NCI-H510A (cell line): ENCODE results near the gene ANKRD29.

Experiments
- DNase-seq: peaks from one replicate; lab custom pipeline; 2025; lab: John Stamatoyannopoulos, UW

The ANKRD29 gene, protein sequence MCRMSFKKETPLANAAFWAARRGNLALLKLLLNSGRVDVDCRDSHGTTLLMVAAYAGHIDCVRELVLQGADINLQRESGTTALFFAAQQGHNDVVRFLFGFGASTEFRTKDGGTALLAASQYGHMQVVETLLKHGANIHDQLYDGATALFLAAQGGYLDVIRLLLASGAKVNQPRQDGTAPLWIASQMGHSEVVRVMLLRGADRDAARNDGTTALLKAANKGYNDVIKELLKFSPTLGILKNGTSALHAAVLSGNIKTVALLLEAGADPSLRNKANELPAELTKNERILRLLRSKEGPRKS

DNA sequence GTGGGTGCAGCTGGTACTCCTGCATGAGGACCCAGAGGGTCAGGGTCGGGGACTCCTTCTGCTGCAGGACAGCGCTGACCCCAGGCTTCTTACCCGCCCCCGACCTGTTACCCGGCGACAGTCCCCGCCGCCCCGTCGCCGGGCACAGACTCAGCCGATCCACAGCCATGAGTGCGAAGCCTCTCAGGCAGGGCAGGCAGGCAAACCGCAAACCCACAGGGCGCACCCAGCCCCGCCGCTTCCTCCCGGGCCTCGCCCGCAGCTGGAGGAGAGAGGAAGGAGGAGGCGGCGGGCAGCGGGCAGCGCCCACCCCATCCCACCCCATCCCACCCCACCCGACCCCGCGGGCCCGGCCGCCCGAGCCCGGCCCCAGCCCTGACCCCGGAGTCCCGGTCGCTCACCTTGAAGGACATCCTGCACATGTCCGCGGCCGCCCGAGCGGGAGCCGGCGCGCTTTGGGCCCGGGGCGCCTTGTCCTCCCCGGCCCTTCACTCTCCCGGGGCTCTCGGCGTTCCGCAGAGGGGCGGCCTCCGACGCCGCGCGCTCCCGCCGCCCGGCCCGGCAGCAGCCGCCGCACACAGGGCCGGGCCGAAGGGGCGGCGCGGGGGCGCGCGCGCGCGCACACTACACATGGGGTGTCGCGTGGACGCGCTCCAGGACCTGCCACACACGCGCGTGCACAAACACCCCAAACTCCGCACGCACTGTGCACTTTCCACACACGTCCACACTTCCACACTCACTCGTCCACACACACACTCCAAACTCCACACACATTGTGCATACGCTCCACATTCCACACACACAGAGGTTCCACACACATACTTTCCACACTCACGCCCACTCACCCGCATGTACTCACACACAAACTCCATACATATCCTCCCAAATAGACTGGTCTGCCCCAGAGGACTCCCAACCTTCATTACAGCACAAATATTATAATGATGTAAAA, at the start of gene ANKRD29:
ANKRD29 (minus strand) TSS at position 603 of the 955 bp plus-strand sequence; CDS start at position 422, 181 bp downstream.
- no peak for DNase-seq

DNA sequence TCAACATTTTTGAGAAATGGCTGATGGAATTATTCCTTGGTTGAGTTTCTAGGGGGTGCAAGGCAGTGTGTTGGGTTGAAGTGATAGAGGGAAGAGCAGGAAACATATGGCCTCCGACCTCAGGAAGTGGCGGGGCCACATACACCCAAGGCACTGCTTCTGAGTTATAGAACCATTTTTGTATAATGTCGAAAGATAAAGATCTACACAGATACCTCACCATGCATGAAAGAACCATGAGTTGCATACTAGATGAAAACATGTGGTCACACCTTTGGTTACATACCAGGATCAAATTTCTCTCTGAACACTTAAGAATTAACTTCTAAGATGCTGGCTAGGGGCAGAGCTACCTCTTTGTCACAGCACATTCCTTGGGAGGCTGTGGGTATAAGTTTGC, 49.7 kb upstream of the ANKRD29 start:
- DNase-seq = no peak

DNA sequence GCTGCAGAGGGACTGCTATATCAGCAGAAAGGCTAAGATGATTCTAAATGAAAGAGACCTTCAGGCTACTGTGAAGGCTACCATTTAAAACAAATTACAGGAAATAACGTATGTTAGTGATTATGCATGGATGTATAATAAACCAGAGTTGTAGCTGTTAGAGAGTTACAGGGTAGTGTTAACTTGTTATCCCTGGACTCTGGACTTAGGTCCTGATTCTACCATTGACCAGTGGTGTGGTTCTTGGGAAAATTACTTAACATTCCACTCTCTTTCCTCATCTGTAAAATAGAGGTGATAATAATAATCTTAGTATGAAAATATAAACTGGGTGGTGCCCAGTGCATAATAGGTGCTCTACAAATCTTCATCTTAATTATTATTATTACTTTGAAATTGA, 48.7 kb upstream of the ANKRD29 start:
- DNase-seq = no peak

DNA sequence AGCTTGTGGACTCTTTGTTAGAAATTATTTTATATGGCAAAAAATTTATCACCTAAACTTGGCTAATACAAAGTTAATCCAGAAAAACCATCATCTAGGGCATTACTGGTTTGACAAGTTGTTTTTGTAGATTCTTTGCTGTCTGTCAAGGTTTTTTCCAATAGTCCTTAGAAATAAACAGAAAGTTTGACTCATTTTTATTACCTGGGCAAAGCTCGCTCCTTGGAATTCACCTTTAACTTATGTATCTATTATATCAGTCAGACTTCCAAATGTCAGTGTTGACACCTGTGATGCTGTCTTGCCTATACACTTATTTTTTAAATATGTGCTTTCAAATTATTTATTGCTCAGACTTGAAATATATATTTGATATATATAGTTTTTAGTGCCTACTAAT, 48.2 kb upstream of the ANKRD29 start:
- DNase-seq = no peak

DNA sequence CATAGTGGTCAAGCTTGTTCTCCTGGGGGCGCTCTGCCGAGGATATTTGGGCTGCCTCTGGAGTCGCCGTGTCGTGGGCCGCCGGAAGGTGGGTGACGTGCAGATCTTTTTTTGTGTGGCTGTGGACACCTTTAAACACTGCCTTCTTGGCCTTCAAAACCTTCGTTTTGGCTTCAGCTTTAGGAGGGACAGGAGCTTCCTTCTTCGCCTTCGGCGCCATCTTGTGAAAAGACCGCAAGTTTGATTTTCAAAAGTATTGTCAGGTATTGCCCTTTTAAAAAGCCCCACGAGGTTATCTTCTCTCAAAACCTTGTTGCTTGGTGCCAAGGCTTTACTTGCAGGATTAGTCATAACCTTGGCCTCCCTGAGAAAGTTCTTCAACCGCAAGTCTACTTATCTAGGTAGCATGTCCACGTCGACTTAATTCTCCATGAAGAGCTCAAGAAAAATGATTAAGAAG, 47.4 kb upstream of the ANKRD29 start:
- DNase-seq = no peak

DNA sequence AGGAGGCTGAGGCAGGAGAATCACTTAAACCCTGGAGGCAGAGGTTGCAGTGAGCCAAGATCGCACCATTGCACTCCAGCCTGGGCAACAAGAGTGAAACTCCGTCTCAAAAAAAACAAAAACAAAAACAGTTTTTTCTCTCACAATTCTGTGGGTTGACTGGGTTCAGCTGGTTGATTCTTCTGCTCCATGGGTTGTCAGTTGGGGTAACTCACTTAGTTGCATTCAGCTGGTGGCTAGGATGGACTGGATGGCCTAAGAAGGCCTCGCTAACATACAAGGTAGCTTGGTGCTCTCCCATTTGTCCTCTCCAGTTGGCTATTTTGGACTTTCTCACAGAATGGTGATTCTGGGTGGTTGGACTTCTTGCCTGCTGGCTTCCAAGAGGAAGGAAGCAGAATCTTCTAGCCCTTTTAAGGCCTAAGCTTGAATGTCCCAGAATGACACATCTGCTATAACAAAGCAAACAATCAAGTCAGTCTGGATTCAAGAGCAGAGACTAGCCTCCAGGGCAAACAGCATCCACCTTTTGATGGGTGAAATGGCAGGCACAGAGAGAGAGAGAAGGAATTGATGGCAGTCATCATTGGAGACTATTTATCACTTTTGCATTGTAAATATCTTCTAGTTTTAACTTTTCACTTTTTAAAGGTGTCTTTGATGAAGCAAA, 44.4 kb upstream of the ANKRD29 start:
- DNase-seq = no peak

DNA sequence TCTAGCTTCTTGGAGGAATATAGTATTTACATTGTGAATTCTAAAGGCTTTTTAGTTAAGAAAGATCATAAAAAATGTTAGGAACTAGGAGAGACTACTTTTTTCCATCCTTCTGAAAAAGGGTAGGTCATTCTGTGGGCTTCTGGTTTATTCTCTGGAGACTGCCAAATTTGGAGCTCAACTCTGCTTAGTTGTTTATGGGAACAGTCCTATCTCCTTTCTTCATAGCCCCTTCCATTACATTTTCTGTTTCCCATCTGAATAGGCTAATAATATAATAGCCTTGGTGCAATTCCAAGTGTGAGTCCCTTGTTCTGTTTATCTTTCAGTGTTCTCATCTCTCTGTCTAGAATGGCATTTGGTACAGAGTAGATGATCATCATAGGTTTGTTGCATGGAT, 42.1 kb upstream of the ANKRD29 start:
- no peak for DNase-seq

DNA sequence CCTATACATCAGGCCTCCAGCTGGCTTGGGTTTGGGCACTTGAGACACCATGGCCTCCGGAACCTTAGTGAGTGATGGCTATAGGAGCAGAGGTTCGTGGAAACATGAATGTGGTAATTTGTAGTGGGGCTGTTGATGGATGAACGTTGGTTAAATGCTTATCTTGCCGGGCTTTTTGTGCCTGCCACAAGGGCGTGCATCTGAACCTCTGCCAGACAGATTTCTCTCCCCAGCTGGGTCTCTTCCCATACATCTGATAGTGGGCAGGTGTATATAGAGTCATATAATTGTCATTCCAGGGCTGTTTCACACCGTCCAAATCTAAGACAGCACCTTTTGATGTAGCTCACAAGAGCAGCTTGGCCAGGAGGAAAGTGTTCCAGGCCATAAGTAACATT, 41.3 kb upstream of the ANKRD29 start:
- no peak for DNase-seq

DNA sequence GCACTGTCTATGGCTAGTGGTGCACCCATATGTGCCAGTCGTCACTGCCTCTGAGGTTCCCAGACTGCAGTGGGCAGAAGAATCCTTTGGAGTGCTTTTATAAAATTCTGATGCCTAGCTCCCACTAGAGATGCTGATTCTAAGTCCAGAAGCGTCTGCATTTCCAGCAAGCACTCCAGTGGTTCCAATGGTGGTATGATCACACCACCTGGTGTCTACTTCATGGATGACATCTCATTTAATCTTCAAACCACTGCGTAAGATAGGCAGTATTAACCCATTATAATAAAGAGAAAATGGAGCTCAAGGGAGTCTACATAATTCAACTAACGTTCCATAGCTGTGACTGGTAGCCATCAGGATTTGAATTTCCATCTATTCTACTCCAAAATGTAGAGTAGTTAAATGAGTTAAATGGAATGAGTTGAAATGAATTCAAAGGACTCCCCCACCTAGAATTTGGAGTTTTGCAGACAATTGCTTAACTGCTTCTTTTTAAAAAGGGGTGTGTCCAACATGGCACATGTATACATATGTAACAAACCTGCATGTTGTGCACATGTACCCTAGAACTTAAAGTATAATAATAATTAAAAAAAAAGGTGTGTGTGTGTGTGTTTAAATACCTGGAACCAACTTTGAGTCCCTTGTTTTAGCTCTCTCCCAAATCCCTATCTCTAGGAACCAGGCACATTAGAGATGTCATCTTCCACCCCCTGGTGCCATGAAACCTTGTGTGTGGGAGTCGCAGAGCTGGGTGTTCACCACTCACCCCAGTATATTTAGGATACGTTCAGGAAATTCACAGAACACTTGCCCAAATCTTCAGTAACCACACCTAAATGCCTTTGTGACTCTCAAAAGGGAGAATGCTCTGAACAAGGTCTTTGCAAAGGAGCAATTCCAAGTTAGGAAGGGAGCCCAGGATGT, 40.6 kb upstream of the ANKRD29 start:
- peak; percentile 10 for DNase-seq

DNA sequence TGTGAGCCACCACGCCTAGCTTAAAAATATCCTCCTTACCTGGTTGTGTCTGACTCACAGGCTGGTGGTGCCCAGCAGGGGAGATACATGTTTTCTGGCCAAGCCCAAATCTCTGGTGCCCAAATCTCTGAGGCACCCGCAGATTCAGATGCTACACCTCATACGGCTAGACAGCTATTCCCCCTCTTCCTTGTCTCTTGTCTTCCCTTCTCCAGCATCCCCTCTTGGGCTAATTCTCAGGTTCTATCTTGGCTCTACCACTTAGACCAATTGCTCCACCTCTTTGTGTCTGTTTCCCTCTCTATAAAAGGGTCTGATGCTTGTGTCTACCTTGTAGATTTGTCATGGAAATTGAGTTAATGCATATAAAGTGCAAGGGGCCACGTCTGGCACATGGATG, 39.9 kb upstream of the ANKRD29 start:
- DNase-seq = no peak

DNA sequence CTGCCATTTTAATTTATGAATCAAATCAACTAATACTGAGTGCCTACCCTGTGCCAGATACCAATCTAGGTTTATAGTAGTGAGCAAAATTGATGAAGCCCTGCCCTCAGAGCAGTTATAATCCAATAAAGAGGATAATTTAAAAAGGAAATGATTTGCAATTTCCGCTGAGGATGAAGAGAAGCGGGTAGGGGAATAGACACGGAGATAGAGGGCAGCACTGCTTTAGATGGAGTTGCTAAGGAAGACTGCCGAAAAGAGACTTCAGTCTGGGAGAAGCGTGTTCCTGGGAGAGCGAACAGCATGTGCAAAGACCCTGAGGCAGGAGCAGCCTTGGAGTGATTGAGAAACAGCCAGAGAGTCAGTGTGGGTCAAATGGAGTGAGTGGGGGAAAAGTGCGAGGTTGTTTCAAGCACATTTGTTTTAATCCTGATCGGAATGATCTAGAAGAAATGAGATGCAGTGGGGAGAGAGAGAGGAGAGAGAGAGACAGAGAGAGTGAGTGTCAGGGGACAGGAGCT, 38.9 kb upstream of the ANKRD29 start:
- DNase-seq = no peak

DNA sequence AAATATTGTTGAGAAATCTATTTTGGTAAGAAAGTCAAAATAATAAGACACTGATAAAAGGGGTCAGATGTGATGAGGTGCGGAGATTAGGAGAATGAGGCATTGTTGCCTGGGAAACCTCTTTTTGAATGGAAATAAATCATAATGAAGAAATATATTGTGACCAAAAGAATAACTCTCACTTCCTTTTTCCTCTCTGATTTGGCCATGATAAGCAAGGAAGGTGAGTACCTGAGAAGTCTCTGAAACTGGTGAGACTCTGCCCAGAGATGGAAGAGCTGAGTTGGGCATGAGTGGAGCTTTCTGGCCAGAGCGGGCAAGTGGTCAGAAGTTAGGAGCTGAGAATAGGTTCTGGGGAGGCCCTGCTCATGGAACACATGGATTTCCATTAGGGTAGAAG, 38.3 kb upstream of the ANKRD29 start:
- DNase-seq = no peak

DNA sequence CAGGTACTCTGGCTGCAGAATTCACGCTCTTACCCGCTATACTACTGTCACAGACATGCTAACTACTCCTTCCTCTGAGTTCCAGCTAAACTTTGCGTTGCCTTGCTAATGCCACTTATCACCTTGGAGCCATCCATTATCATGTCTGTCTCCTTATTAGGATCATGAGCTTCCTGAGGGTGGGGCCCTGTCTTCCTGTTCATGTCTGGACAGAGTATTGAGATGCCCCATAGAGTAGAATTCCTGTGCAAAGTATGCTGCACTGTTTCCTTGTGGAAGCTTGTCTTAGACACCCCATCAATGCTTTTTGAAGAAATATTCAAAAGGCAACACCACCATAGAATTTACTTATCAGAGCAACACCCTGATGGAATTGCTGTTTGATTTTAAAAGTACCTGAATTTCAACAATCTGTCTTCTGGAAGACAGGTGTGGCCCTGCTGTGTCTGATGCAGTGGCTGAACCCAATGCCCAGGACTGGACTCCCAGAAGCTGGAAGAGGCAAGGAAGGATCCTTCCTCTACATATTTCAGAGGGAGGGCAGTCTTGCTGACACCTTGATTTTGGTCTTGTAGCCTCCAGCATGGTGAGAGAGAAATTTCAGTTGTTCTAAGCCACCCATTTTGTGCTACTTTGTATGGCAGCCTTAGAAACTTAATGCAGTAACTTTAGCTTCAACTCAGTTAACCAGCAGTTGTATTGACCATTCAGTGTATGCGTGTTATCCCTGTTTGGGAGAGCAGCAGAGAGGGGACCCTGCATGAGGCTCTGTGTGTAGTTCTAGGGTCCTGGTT, 32.1 kb upstream of the ANKRD29 start:
- no peak for DNase-seq

DNA sequence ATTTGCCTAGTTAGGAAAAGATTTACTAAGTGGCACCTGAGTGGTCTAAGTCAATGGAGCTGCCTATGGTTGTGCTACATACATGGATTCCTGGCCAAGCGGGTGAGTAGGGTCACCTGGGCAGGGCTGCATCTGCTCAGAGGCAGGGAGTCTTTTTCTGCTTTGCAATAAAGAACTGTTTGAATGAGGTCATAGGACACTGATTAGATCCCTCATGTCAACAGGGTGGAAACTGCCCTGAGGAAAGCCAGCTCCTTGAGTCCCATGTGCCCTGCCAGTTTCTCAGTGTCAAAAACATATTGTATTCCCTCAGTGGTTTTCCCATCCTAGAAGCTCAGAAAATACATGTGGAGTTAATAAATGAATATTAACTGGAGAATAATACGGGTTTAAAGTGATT, 31.1 kb upstream of the ANKRD29 start:
- DNase-seq = no peak

DNA sequence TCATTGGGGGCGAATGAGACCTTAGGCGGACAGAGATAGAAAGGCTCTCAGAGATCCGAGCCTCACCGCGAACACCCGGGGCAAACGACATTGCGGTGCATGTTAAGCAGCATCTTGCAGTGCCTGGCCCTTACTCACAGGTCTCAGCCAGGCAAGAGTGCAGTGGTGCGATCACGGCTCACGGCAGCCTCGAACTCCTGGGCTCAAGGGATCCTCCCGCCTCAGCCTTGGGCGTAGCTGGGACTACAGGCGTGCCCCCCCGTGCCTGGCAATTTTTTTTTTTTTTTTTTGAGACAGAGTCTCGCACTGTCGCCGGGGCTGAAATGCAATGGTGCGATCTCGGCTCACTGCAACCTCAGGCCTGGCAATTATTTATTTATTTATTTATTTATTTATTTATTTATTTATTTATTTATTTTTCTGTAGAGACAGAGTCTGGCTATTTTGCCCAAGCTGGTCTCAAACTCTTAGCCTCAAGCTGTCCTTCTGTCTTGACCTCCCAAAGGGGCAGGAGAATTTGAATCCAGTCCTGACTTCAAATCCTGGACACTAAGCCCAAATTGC, 27.9 kb upstream of the ANKRD29 start:
- no peak for DNase-seq

DNA sequence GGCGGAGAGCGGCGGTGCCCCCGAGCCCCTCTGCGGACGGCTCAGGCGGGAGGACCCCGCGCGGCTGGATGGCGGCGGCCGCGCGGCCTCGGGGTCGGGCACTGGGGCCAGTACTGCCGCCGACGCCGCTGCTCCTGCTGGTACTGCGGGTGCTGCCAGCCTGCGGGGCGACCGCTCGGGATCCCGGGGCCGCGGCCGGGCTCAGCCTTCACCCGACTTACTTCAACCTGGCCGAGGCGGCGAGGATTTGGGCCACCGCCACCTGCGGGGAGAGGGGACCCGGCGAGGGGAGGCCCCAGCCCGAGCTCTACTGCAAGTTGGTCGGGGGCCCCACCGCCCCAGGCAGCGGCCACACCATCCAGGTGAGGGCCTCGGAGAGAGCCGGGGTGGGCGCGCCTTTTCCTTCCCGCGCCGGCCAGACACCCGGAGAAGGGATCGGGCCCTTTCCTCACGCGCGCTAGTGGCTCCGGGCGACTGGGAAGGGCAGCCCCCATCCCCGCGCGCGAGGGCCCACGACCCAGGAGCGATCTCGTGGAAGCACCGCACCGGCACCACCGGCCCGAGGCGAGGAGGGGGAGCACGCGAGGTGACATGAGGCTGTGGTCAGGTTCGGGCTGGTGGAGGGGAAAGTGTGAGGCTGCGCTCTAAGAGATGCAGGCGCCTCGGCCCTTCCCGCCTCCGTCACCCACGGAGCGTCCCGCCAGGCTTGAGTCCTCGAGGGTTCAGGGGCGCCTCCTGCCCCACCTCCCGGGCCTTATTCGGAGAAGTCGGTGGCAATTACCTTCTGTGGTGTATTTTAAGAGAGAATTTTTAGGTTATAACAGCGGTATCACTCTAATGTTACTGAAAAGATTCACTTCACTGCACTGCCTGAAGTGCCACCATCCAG, 27.1 kb upstream of the ANKRD29 start:
- DNase-seq = no peak

DNA sequence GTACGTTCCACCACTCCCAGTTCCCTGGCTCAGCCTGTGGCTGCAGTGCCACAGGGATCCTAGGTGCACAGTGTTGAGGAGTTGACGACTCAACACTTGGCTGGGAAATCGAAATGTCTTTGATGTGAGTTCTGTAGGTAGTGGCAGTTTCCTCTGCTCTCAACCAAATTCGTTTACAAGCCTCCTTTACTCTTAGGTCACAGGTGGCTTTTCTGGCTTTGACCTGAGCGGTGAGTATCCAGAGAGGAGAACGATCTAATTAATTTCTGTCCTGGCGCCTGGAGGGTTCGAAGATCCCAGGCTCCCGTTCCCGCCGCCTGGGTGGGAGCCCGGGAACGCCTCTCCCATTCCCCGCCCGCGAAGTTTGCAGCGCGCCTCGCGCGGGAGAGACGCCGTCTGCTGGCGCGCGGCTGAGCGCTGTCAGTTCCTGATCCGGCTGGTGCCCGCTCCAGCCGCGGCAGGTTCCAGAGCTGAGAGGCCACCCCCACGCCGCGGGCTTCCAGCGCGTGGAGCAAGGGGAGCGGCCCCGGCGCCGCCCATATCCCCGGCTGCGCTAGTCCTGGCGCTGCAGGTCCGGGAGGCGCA, 26.4 kb upstream of the ANKRD29 start, which contains the start of gene LAMA3:
LAMA3 (plus strand) TSS at position 423 of the 585 bp plus-strand sequence. CDS start 231 bp downstream, outside the sequence.
- peak; percentile 1 for DNase-seq

DNA sequence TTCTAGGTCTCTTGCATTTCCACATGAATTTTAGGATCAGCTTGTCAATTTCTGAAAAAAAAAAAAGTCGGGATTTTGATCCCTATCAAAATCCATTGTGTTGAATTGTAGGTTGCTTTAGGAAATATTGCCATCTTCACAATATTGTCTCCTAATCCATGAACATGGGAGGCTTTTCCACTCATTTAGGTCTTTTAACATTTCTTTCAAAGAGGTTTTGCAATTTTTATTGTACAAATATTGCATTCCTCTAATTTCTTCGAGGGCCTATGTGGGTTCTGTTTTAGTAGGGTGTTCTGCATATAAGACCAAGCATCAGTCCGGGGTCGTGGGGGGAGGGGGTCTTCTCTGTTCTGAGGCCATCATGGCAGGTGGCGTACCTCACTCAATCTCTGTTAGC, 25.8 kb upstream of the ANKRD29 start:
- DNase-seq = no peak
